NK-92 (cell line): ENCODE data around the gene IFTAP.

Experiments used
- DNase-seq: peaks from one replicate; lab custom pipeline; 2025; ENCODE audit not compliant: unreplicated experiment; lab: John Stamatoyannopoulos, UW

IFTAP gene

GRCh38 chr11:36596880-36597279 lies 2.6 kb downstream of the IFTAP start:
- DNase-seq: no peak

- no peak for DNase-seq
These were observed 3.7 kb downstream of the IFTAP start, which contains the start of gene RAG2 for GRCh38 chr11:36598051-36598450. RAG2 (minus strand) TSS chr11:36598236; CDS start chr11:36594168, 4,068 bp downstream.

GRCh38 chr11:36600180-36600579 lies 5.9 kb downstream of the IFTAP start:
- no peak for DNase-seq

GRCh38 chr11:36601155-36601554 lies 6.9 kb downstream of the IFTAP start:
- no peak for DNase-seq

- DNase-seq: no peak
These were observed 7.8 kb downstream of the IFTAP start for GRCh38 chr11:36602135-36602534.

GRCh38 chr11:36605221-36606216 lies 11.2 kb downstream of the IFTAP start:
- DNase-seq: no peak

- no peak for DNase-seq
These were observed 14.3 kb downstream of the IFTAP start for GRCh38 chr11:36608491-36609199.

GRCh38 chr11:36609383-36609782 lies 15.1 kb downstream of the IFTAP start:
- DNase-seq: no peak

GRCh38 chr11:36615826-36616225 lies 21.5 kb downstream of the IFTAP start:
- DNase-seq: no peak

- DNase-seq: no peak
These were observed 23.5 kb downstream of the IFTAP start for GRCh38 chr11:36617543-36618362.

- DNase-seq: no peak
These were observed 24.2 kb downstream of the IFTAP start for GRCh38 chr11:36618363-36619047.

GRCh38 chr11:36619502-36619901 lies 25.2 kb downstream of the IFTAP start:
- no peak for DNase-seq

- DNase-seq: no peak
These were observed 25.9 kb downstream of the IFTAP start for GRCh38 chr11:36620246-36620645.

GRCh38 chr11:36622431-36623136 lies 28.3 kb downstream of the IFTAP start:
- DNase-seq: no peak

- no peak for DNase-seq
These were observed 29.2 kb downstream of the IFTAP start for GRCh38 chr11:36623494-36623893.

- DNase-seq: no peak
These were observed 32.7 kb downstream of the IFTAP start for GRCh38 chr11:36627006-36627405.

- DNase-seq: no peak
These were observed 33.2 kb downstream of the IFTAP start for GRCh38 chr11:36627471-36627870.

- DNase-seq: no peak
These were observed 33.8 kb downstream of the IFTAP start for GRCh38 chr11:36628141-36628540.

- DNase-seq: no peak
These were observed 34.5 kb downstream of the IFTAP start for GRCh38 chr11:36628765-36629244.

GRCh38 chr11:36631774-36632173 lies 37.5 kb downstream of the IFTAP start:
- DNase-seq: no peak
